ENCODE results near the gene FBXO45.
"Not testable (repeated sequence)": the region's sequence is repeated elsewhere in the genome, so short reads cannot be mapped to it uniquely, and the experiment has no call there.

The FBXO45 gene

GRCh38 chr3:196568246-196569002 is at the start of gene FBXO45, which contains the start of gene WDR53:
Gene FBXO45, plus strand, starts transcription at chr3:196568660. Its CDS starts 325 bp downstream, at chr3:196568985.
Gene WDR53, minus strand, starts transcription at chr3:196568554. Its CDS starts 7,079 bp downstream, at chr3:196561475.
- DNase-seq, result peak; percentile 96

DNA sequence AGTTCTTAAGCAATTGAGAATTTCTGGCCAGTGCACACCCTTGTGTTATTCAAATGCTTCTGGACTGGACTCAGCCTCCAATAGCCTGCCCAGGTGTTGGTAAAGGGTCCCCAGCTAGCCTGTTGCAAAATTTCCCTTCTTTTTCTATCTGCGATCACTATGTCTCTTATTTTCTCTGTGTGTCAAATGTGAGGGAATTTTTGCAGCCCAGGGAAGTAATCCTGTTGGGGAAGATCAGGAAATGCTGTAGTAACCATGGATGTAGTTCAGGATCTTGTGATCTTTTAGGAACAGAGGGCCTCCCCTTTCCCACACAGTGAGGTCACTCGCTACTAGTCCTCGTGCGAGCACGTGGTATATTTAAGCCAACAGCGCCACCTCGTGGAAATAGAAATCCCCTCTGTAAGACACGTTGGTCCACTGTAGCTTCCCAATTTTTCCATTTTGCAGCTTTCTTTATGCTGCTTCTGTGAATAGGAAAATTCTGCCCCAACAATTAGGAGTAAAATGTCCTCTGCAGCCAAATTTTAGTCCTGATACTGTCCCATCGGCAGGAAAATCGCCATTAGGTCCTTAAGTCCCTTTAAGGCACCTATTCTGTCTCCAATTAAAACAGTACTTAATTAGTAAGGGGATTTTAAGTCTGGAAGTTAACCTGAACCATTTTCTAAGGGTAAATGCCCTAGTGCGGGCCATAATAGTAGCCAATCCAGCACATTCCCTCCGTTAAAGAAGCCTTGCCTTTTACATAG is 49.3 kb upstream of the FBXO45 start:
- DNase-seq, result peak; percentile 51

DNA sequence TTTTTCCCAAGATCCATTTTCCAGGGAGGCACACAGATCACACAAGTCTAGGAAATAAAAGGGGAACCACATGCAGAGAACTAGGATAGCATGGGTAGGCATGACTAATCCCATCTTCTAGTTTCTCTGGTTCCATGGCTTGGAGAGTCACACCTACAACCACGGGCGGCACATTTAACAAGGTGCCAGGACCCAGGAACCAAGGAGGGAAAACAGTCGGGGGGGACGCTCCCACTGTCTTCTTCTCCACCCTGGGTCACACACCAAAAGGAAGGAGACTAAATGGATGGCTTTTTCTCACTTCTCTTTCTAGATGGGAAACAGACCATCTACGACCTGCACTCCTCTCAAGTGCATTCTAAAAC is 48.8 kb upstream of the FBXO45 start:
- DNase-seq, result no peak

DNA sequence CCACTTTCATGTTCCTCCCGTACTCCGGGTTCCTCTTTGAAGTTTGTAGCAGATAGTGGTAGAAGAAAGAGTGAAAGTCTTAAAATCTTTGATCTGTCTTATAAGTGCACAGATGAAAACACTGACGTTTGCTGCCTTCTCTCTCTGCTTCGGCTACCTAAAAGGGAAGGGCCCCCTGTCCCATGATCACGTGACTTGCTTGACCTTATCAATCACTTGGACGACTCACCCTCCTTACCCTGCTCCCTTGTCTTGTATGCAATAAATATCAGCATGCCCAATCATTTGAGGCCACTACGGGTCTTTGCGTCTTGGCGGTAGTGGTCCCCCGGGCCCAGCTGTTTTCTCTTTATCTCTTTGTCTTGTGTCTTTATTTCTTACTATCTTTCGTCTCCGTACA is 47.2 kb upstream of the FBXO45 start:
- DNase-seq, result not testable (repeated sequence)

DNA sequence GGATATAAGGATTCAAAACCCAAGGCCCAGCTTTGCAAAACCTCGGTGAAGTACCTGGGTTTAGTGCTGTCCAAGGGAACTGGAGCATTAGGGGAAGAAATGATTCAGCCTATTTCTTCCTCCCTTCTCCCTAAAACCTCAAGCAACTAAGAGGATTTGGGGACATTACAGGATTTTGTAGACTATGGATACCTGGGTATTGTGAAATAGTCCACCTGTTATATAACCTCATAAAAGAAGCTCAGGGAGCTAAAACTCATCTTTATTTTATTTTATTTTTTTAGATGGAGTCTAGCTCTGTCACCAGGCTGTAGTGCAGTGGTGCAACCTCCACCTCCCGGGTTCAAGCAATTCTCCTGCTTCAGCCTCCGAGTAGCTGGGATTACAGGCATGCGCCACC is 44.6 kb upstream of the FBXO45 start:
- no peak for DNase-seq

DNA sequence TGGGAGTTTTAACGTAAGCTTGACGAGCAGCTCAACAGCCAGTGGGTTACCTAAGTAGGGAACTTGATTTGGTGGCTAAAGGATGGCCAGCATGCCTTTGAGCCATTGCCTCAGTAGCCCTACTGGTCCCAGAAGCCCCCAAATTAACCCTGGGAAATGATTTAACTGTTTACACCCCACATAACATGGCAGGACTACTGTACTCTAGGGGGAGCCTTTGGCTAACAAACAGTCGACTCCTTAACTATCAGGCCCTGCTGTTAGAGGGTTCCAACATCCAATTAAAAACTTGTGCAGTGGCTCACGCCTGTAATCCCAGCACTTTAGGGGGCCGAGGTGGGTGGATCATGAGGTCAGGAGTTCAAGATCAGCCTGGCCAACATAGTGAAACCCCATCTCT is 43.9 kb upstream of the FBXO45 start:
- DNase-seq, result no peak

DNA sequence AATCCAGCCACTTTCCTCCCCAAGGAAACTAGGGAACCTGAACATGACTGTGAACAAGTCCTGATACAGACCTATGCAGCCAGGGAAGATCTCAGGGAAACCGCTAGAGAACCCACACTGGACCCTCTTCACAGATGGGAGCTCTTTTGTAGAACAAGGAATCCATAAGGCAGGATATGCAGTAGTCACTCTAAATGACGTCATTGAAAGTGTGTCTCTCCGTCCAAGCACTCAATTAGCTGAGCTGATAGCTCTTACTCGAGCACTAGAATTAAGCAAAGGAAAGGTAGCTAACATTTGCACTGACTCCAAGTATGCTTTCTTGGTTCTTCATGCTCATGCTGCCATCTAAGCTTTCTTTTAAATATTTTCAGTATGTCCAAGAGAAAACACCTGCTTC is 43.3 kb upstream of the FBXO45 start:
- DNase-seq, result no peak

DNA sequence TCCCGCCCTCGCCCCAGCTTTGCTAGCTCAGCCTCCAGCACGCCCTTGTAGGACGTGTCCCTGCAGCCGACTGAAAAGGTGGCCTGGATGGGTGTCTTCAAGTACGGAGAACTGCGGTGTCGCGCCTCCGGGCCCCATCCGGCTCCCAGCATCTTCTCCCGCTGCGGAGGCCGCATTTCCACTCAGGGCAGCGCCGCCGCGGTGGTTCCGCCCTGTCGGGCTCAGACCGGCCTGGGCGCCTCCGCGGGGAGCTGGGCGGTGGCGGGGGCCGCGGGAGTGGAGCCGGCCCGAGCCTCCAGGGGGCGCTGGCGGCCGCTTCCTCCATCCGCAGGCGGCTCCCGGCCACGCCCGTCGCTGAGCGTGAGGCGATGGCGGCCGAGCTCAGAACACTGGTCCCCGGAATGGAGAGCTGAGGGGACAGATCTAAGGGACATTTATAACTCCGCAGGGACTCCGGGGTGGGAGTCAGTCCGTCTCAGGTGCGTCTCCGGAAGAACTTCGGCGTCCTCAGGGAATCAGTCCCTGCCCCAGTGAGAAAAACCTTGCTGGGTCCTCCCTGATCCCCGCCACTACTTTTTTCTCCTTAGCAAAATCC is 39.7 kb upstream of the FBXO45 start:
- DNase-seq, result peak; percentile 80

- DNase-seq, result no peak
Observed at GRCh38 chr3:196531418-196531817, 37.0 kb upstream of the FBXO45 start.

GRCh38 chr3:196533260-196533681 is 35.2 kb upstream of the FBXO45 start:
- DNase-seq, result no peak

DNA sequence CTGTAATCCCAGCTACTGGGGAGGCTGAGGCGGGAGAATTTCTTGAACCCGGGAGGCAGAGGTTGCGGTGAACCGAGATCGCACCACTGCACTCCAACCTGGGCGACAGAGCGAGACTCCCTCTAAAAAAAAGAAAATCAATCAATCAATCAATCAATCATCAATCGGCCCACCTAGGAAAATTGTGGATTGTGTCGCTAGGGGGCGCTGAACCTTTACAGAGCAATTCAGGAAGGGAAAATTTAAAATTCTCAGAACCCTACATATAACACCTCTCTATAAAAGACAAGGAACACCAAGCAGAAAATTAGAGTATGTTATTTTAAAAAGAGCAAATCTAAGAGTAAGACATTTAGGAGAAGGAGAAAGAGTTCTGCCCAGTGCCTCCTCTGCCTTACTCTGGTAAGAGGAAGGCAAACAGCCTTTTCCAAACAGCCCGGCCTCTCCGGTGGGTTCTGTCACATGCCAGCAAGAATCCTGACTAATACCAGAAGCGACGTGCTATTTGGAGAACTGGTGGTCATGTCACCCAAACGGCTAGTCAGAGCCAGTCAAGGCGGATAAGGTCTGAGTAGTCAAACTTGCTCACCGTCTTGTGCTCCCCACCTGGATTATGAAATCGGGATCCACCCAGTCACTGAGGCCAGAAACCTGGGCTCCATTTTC is 31.0 kb upstream of the FBXO45 start:
- DNase-seq, result peak; percentile 67

DNA sequence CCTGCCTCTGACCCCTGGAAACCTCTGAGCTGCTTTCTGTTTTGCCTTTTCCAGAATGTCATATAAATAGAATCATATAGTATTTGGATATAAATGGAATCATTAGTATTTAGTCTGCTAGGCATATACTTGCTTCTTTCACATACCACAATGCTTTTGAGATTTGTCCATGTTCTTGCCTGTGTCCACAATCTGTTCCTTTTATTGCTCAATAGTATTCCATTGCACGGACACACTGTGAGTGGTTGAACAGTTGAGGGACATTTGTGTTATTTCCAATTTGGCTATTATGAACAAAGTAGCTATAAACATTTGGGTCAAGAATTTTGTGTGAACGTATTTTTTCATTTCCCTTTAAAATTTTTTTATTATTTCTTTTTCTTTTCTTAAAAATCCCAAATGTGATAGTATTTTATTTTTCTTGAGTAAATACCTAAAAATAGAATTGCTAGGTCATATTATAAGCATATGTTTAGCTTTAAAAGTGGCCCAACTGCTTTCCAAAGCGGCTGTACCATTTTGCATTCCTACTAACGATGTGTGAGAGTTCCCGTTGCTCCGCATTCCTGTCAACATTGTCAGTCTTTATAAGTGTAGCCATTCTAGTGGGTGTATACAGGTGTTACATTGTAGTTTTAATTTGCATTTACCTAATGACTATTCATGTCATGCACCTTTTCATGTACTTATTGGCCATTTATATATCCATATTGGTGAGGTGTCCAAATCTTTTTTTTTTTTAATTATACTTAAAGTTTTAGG is 26.6 kb upstream of the FBXO45 start:
- DNase-seq, result no peak

- DNase-seq, result no peak
Observed at GRCh38 chr3:196544491-196544992, 23.9 kb upstream of the FBXO45 start.

DNA sequence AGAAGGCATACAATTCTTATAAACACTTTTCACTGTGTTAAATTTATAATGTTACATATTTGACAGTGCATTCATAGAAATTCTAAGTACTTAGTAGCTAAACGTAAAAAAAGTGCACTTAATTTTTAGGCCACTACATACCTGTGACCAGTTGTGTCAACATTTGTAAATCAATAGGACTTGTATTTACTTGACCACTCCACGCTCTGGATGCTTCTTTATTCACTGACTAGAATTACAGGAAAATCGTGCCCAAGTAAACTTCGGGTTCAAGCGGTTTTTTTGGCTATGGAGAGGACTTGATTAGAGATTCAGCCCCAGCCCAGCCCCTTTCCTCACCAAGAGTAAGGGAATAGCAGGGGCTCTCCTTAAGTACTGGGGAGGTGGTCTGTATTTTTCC is 21.9 kb upstream of the FBXO45 start:
- no peak for DNase-seq

DNA sequence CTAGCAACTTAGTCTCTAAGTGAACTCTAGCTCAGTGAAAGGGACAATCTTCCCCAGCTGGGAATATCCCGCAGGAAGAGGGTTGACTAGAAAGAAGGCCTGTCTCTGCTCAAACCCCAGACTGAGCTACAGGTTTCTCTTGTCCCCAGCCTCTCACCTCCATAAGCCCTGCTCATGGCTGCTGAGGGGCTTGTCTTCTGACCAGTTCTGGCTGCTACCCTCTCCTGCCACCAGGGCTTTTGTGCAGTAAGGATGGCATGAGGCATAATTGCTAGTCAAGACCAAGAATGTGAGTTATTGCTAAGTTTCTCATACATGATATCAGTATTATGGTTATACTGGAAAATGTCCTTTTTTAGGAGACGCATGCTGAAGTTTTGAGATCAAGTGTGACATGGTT is 21.4 kb upstream of the FBXO45 start:
- no peak for DNase-seq

- not testable (repeated sequence) for DNase-seq
Observed at GRCh38 chr3:196549312-196549711, 19.1 kb upstream of the FBXO45 start.

- DNase-seq, result not testable (repeated sequence)
Observed at GRCh38 chr3:196550172-196550571, 18.3 kb upstream of the FBXO45 start.

DNA sequence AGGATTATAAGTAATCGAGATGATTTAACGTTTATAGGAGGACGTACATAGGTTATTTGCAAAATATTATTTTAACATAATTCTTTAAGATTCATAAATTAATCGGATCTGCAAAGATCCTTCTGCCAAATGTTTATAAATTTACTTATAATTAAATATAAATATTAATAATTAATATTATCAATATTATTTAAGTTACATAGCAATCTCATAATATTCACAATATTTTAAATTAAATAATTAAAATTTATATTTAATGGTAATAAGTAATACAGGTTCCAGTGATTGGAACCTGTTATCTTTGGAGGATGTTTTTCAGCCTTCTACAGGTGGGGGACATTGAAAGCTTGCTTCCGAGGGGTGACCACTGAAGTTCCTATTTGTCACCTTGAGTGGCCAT is 16.2 kb upstream of the FBXO45 start:
- no peak for DNase-seq

GRCh38 chr3:196553551-196553950 is 14.9 kb upstream of the FBXO45 start:
- no peak for DNase-seq

DNA sequence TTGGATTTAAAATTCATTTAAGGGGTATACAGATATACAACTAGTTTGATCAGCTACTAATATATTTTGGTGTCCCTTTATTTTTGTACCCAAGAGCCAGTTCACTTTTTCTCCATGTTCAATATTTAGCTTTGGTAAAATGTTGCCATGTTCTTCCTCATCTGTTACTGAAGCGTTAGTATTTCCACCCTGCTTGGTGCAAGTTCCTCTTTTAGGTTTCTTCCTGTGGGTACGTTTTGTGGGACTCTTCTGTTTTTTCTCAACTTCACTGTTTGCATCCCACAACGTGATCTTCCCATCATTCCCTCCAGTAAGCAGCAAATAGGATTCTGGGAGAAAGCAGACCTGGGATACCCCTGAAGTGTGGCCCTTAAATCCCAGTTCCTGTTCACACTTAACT is 14.3 kb upstream of the FBXO45 start:
- DNase-seq, result no peak

GRCh38 chr3:196555295-196555694 is 13.2 kb upstream of the FBXO45 start:
- no peak for DNase-seq

- DNase-seq, result no peak
Observed at GRCh38 chr3:196557236-196557635, 11.2 kb upstream of the FBXO45 start.
